Left kidney (tissue), 2 donors: Measurements from ENCODE around the gene OTUD4. TPM values are rescaled to one million over a fixed set of nuclear protein-coding genes. Genes with fewer than 3 reads are reported as not detected.
A peak's percentile ranks its signal among the peaks of the same experiment; 100 is the strongest.
"Not testable (repeated sequence)": the region's sequence is repeated elsewhere in the genome, so short reads cannot be mapped to it uniquely, and the experiment has no call there.

Source experiments
- DNase-seq: peaks from one replicate; pipeline ENCODE4 v3.0.0-alpha.2; 2013
- polyA plus RNA-seq: library from polyadenylated mRNA; unstranded; fragments of 120-200 nt; gene quantifications from one replicate; pipeline ENCODE4 v1.2.1, GENCODE V29; 2013; ENCODE audit not compliant: insufficient read length

Gene OTUD4
- polyA plus RNA-seq, 1 donor = 46.4 TPM

DNA sequence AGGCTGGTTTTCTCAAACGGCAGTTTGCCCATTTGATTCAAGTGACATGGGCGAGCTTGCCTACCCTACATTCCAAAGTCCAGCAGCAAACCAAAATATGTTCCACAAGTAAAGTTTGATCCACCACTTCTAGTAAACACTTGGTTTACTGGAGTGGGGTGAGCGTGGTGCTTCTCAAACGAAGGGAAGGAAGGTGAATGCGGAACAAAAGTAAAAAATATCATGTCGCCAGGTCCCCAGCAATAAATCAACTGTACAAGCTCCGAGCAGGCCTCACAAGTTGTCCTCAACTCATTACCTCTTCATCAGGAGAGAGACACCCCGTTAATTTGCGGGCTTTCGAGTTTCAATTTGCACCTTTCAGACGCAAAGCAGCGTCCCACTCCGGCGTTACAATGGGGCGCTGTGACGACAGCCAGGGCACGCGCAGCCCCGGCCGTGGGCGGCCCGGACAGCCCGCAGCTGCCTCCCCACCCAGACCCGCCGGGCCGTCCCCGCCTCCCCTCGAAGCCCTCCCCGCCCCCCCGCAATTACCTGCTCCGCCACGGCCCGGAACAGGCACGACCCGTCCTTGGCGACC is 1.0 kb downstream of the OTUD4 start:
- peak; percentile 51 for DNase-seq

GRCh38 chr4:145178740-145179280 is 1.6 kb downstream of the OTUD4 start:
- peak; percentile 22 for DNase-seq

- DNase-seq = peak; percentile 4
Measured at GRCh38 chr4:145177906-145178538, 2.4 kb downstream of the OTUD4 start.

DNA sequence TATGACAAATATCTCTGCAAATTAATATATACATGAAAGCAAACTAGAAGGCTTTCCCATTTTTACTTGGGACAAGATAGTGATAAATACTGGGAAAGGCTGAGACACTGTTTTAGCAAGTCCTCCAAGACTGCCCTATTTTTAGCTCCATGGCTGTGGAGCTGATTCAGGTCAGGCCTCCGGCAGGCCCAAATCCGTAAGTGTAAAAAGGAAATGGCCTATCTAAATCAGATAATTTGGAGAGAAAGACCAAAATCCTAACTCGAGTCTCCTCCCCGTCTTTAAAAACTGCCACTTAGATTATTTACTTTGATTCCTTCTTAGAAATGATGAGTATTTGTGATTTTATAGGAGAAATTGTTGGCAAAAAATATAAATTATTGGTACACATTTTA is 2.9 kb downstream of the OTUD4 start:
- no peak for DNase-seq

DNA sequence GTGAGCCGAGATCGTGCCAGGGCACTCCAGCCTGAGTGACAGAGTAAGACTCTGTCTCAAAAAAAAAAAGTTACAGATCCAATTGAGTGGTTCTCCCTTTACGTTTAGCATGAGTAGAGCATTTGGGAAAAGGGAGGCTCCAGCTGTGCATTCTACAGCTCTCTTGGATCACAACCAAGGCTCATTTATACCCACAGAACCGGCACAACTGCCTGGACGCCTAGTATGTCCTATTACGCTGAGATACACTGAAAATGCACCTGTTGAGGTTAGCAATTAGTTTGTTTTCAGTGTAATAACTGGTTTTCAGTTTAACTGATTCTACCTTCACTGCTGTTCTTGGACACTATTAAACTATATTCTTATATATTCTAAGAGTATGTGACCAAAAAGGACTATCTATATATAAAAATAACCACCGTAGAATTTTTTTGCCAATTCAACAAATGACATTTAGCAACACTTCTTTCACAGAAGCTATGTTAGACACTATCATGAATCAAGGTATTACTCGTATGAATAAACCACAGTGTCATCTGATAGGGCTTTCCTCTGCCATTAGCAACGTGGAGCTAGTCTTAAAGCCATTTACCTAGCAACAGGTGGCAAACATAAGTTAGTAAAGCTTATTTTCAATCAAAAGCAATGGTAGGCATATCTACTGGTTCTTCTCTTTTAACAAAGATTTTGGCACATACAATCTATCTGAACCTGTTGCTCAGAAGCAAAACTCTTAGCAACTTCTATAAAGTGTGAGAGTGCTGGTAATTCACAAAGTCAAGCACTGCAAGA is 3.6 kb downstream of the OTUD4 start:
- no peak for DNase-seq

GRCh38 chr4:145171911-145172310 is 8.5 kb downstream of the OTUD4 start:
- no peak for DNase-seq

DNA sequence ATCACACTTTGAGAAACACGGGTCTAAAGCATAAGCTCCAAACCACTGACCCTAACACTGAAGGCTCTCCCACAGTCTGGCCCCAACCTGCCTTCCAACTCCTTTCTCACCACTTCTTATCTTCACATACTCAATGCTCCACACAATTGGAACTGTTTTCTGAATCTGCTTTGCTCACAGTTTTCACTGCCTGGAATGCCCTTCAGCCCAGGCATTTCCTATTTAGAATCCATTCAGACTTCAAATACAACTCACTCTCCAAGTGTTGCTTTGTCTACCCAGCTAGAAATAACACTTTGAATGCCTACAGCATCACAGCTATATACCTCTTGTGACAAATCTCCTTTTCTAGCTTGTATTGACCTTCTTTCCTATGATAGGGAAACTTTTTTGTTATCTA is 10.2 kb downstream of the OTUD4 start:
- DNase-seq = no peak

- DNase-seq = no peak
Measured at GRCh38 chr4:145168581-145169187, 11.7 kb downstream of the OTUD4 start.

DNA sequence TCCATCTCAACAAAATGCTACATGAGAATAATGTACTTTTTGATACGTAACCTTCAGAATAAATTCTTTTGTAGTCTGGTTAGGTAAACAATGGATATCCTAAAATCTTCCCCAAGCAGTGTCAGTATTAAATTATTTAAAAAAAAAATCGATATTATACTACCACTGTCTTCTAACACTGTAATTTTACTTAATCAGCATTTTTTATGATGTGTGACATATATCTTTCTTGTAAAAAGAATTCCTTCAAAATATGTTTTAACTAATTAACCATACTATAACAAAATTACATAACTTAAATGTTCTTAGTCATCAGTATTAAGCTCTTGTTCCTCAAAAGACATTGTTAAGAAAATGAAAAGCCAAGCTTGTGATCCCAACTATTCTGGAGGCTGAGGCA is 12.5 kb downstream of the OTUD4 start:
- no peak for DNase-seq

- DNase-seq = no peak
Measured at GRCh38 chr4:145161549-145161948, 18.8 kb downstream of the OTUD4 start.

GRCh38 chr4:145156986-145157385 is 23.4 kb downstream of the OTUD4 start:
- no peak for DNase-seq

GRCh38 chr4:145155268-145155870 is 25.0 kb downstream of the OTUD4 start:
- no peak for DNase-seq

GRCh38 chr4:145154573-145154972 is 25.8 kb downstream of the OTUD4 start:
- peak; percentile 19 for DNase-seq

DNA sequence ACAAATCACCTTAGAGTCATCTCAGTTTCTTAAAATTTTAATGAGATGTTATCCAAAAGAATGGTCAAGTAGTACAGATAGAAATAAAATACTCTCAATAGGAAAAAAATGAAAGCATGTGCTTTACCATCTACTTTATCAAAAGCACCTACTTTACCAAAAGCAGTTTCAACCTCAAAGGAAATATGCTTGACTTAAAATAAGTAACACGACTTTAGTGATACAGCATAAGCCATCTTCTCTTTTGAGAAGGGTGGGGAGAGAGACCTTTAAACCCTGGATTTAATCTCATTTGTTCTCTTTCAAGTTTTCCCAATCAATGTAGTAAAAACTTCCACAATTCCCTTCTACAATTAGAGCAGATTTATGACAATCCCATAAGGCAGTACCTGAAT is 26.5 kb downstream of the OTUD4 start:
- no peak for DNase-seq

DNA sequence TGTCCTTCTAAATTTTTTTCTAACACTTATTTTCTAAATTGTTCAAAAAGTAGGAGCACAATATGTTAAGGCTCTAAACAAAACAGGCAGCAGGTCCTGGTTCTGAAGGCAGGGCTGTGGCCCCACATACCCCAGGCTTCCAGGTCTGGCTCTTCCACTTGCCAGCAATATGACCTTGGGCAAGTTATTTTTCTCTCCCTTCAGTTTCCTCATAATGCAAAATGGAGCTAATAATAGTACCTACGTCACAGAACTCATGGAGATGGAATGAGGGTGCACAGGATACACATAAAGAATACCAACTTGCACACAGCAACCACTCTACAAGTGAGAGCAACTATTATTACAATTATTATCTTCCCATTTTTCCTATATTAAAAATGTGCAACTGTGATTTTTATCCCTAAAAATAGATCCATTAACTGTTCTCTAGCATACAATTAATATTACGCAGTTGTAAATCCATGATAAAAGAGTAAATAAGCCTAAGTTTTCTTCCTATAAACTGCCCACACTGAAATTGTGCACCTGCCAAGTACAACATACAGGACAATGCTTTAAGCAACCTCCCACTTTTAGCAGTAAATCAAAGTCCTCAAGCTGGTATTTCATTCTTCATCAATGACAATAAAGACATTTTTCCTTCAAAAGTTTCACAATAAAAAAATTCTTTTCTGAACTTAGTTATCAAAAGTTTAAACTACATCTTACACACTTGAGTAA is 27.0 kb downstream of the OTUD4 start:
- DNase-seq = no peak

- no peak for DNase-seq
Measured at GRCh38 chr4:145148980-145149379, 31.4 kb downstream of the OTUD4 start.

DNA sequence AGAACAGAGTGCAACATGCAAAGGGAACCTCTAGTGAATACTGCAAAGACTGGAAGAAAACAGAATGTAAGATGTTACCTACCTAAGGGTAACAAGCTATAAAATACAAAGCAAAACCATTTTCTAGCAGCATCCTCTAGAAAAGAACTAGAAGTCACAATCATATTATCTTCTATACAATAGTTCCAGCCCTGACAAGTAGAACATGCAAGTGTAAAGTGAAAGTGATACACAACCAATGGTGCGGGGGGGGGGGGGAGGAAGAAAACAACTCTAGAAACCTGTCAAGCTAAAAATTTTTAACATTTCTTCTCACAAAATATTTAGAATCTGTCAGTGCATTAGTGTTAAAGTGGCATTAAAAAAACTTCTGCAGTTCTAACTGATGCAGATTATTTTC is 44.2 kb downstream of the OTUD4 start:
- DNase-seq = not testable (repeated sequence)

DNA sequence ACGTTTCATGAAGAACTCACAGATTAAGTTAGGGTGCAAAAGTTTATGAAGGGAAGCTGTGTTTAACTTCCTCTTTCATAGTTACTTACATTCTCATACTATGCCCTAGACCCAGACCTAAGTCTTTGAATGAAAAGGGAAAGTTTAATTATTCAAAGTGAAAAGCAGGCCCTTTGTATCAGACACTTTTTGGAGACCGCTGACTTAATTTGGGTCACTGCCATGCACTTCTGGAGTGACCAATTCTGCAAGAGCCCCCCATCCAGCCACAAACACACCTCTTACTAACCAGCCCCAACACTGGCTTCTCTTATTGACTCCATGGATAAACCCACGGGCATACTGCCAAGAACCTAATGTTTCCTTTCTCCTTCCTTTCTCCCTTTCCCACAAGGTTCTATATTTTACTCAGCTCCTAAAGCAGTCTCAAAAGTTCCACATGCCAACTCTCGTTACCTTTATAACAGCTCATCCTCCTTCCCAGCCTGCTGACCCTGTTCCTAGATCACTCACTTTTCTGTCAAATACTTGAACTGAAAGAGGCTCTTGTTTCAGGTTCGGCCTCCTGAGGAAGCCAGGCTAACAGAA is 47.8 kb downstream of the OTUD4 start:
- no peak for DNase-seq

GRCh38 chr4:145131848-145132247 is 48.5 kb downstream of the OTUD4 start:
- no peak for DNase-seq

- DNase-seq = no peak
Measured at GRCh38 chr4:145130788-145131399, 49.5 kb downstream of the OTUD4 start.

DNA sequence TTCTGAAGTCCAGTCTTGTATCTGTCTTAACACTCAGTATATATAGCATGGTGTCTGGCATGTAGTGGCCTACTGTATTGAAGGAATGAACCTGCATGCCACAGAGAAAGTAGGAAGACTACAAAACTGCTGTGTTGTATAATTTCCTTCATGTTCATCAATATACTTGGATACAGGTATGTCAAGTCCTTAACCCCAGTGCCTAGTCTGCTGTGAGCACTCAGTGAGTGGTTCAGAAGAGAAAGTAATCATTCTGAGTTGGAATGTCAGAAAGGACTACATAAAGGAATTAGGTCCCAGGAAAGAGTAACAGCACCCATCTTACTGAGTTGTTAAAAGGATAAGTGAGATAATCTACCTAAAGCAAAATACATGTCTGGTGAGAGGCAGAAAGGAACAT is 50.3 kb downstream of the OTUD4 start:
- no peak for DNase-seq
